ENCODE data around the gene PDE9A. TPM values are rescaled to one million over a fixed set of nuclear protein-coding genes. Genes with fewer than 3 reads are reported as not detected.

PDE9A gene
- polyA plus RNA-seq, 2 of the 4 experiments (the other 2 are of a cell fraction): 1.3 to 3.1 TPM

DNA sequence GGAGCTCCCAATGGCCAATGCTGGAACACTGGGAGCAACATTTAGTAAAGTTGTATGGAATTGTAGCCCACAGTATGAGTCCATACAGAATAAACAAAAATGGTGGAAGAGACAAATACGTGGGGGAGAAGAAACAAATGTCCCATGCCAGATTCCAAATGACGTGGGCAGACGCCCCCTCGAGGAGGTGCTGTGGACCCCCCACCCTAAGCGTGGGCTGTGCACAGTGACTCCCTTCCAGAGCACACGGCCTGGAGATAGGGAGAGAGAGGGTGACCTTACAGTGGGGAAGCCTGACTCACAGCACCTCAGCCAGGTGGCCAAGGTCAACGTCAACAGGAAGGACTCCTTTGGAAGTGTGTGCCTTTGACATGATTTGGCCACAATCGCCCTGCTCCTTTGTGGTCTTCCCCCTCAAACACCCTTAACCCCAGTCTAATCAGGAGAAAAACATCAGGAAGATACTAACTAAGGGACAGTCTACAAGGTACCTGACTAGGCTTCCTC is 13.7 kb upstream of the PDE9A start:
- ChIA-PET CTCF (no interaction called here), POLR2A (no interaction called here)
- Histone ChIP-seq H3K4me1 (no peaks in the 10 kb centered on the region), H3K4me2 (no peak overlapping the region), H3K27ac (no peak overlapping the region), H3K4me3 (no peak overlapping the region), H3K9me3 (no peaks in the 10 kb centered on the region)
- FAIRE-seq (no peak), DNase-seq (ENCODE audit: low read depth in 1 of 2, low spot score in 1 of 2) (no peak), ATAC-seq (no peak)
- TF ChIP-seq FOXS1 (CRISPR knock-in tag; IDR thresholded peaks at IDR 0.05): no peak
- TF ChIP-seq, protein P1, sequence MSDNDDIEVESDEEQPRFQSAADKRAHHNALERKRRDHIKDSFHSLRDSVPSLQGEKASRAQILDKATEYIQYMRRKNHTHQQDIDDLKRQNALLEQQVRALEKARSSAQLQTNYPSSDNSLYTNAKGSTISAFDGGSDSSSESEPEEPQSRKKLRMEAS (IDR thresholded peaks at IDR 0.05): no peak
- no peak for TF ChIP-seq MAFK (IDR thresholded peaks at IDR 0.05; ENCODE audit: partially characterized antibody)
- no peak for TF ChIP-seq POLR2AphosphoS2 (conservative IDR thresholded peaks at IDR 0.05; ENCODE audit: low read length)
- TF ChIP-seq NFE2L2 (conservative IDR thresholded peaks at IDR 0.05; ENCODE audit: low read length): no peak
- TF ChIP-seq, protein P2, sequence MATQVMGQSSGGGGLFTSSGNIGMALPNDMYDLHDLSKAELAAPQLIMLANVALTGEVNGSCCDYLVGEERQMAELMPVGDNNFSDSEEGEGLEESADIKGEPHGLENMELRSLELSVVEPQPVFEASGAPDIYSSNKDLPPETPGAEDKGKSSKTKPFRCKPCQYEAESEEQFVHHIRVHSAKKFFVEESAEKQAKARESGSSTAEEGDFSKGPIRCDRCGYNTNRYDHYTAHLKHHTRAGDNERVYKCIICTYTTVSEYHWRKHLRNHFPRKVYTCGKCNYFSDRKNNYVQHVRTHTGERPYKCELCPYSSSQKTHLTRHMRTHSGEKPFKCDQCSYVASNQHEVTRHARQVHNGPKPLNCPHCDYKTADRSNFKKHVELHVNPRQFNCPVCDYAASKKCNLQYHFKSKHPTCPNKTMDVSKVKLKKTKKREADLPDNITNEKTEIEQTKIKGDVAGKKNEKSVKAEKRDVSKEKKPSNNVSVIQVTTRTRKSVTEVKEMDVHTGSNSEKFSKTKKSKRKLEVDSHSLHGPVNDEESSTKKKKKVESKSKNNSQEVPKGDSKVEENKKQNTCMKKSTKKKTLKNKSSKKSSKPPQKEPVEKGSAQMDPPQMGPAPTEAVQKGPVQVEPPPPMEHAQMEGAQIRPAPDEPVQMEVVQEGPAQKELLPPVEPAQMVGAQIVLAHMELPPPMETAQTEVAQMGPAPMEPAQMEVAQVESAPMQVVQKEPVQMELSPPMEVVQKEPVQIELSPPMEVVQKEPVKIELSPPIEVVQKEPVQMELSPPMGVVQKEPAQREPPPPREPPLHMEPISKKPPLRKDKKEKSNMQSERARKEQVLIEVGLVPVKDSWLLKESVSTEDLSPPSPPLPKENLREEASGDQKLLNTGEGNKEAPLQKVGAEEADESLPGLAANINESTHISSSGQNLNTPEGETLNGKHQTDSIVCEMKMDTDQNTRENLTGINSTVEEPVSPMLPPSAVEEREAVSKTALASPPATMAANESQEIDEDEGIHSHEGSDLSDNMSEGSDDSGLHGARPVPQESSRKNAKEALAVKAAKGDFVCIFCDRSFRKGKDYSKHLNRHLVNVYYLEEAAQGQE (IDR thresholded peaks at IDR 0.05): no peak
- no peak for TF ChIP-seq HDAC2 (IDR thresholded peaks at IDR 0.05)
- no peak for TF ChIP-seq ZSCAN20 (CRISPR knock-in tag; IDR thresholded peaks at IDR 0.05)
- no peak for TF ChIP-seq POLR2A (IDR thresholded peaks at IDR 0.05; ENCODE audit: low read length)
- 58% methylated on average over 8 of the region's 8 CpGs for WGBS (ENCODE audit: missing lambda C conversion rate)

DNA sequence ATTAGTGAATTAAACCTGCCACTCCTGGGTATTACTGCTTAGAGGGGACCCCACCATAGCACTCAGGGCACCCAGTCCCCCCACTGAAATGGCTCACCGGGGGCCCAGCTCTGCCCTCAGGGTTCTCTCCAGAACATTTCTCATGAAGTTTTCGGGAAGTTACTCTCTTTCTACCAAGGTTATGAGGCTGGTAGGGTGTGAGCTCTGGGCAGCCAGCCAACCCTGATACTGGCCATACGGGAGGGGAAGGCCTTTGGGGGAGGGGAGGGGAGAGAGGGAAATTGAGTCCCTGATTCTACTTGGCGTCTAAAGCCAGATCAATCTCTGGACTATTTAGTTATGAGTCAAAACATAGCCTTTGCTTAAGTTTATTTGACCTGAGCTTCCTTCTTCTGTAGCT is 12.9 kb upstream of the PDE9A start:
- no peaks in the 10 kb centered on the region for H3K4me1 ChIP-seq
- no peak overlapping the region for H3K4me3 ChIP-seq
- ChIA-PET CTCF (interaction anchor here (0.6 to 1.2 kb wide), 2 partner anchors 13 to 33 kb away, joined by 3 to 4 read pairs; partner anchors contain the start of gene PDE9A), POLR2A (no interaction called here)
- TF ChIP-seq FOSL2 (IDR thresholded peaks at IDR 0.05) (no peak), FOSL2 (CRISPR knock-in tag; IDR thresholded peaks at IDR 0.05) (no peak), TP53 (CRISPR knock-in tag; IDR thresholded peaks at IDR 0.05) (no peak), BHLHE40 (IDR thresholded peaks at IDR 0.05; ENCODE audit: low read depth, low read length) (no peak), GATA3 (IDR thresholded peaks at IDR 0.05; ENCODE audit: borderline replicate concordance) (no peak), CBX2 (IDR thresholded peaks at IDR 0.05; ENCODE audit: borderline replicate concordance, low read depth) (no peak), FOXS1 (CRISPR knock-in tag; IDR thresholded peaks at IDR 0.05) (no peak), POLR2A (IDR thresholded peaks at IDR 0.05; ENCODE audit: low read length) (no peak), RNF2 (IDR thresholded peaks at IDR 0.05; ENCODE audit: borderline replicate concordance, low read depth) (no peak), HOXB13 (CRISPR knock-in tag; IDR thresholded peaks at IDR 0.05; ENCODE audit: low read depth) (no peak), EHMT2 (IDR thresholded peaks at IDR 0.05; ENCODE audit: low read depth) (no peak), NFE2L2 (conservative IDR thresholded peaks at IDR 0.05; ENCODE audit: low read length) (no peak), KDM5A (IDR thresholded peaks at IDR 0.05) (no peak), ZSCAN20 (CRISPR knock-in tag; IDR thresholded peaks at IDR 0.05) (no peak), SMC3 (IDR thresholded peaks at IDR 0.05) (no peak)
- TF ChIP-seq, protein P1 (IDR thresholded peaks at IDR 0.05): no peak
- TF ChIP-seq, protein P3, sequence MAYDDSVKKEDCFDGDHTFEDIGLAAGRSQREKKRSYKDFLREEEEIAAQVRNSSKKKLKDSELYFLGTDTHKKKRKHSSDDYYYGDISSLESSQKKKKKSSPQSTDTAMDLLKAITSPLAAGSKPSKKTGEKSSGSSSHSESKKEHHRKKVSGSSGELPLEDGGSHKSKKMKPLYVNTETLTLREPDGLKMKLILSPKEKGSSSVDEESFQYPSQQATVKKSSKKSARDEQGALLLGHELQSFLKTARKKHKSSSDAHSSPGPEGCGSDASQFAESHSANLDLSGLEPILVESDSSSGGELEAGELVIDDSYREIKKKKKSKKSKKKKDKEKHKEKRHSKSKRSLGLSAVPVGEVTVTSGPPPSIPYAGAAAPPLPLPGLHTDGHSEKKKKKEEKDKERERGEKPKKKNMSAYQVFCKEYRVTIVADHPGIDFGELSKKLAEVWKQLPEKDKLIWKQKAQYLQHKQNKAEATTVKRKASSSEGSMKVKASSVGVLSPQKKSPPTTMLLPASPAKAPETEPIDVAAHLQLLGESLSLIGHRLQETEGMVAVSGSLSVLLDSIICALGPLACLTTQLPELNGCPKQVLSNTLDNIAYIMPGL (CRISPR knock-in tag; IDR thresholded peaks at IDR 0.05; ENCODE audit: borderline replicate concordance): no peak
- H3K27ac ChIP-seq: no peak overlapping the region
- no peak for DNase-seq (ENCODE audit: low read depth in 1 of 2, low spot score in 1 of 2)
- H3K4me2 ChIP-seq: no peak overlapping the region
- no peaks in the 10 kb centered on the region for H3K9me3 ChIP-seq
- 26% methylated on average over 3 of the region's 4 CpGs for WGBS (ENCODE audit: missing lambda C conversion rate)
- no peak for ATAC-seq
- no peak for FAIRE-seq

Data from A549 (cell line).